T-helper 1 cell treated with Interleukin-12 subunit alpha and Interleukin-12 subunit beta and Interleukin-4 antibody, amounts not matched to agents 30 μg/mL and 1 μg/mL, for 36 hours (primary cell): Measurements from ENCODE around the gene SPINK14.

Source experiments
- H3K27ac Mint-ChIP-seq: one replicate; pipeline ENCODE4 v1.8.0; 2021; ENCODE audit warnings: mild to moderate bottlenecking, mixed read lengths
- H3K27me3 Mint-ChIP-seq: one replicate; pipeline ENCODE4 v1.8.0; 2021; ENCODE audit warnings: low read depth, mixed read lengths
- H3K36me3 Mint-ChIP-seq: one replicate; pipeline ENCODE4 v1.8.0; 2021; ENCODE audit warnings: low read depth, mixed read lengths
- H3K4me1 Mint-ChIP-seq: one replicate; pipeline ENCODE4 v1.8.0; 2021; ENCODE audit warnings: low read depth, mixed read lengths
- H3K4me3 Mint-ChIP-seq: one replicate; pipeline ENCODE4 v1.8.0; 2021; ENCODE audit warnings: mild to moderate bottlenecking, moderate library complexity, mixed read lengths
- H3K9me3 Mint-ChIP-seq: one replicate; pipeline ENCODE4 v1.8.0; 2021; ENCODE audit warnings: mixed read lengths

SPINK14 gene

DNA sequence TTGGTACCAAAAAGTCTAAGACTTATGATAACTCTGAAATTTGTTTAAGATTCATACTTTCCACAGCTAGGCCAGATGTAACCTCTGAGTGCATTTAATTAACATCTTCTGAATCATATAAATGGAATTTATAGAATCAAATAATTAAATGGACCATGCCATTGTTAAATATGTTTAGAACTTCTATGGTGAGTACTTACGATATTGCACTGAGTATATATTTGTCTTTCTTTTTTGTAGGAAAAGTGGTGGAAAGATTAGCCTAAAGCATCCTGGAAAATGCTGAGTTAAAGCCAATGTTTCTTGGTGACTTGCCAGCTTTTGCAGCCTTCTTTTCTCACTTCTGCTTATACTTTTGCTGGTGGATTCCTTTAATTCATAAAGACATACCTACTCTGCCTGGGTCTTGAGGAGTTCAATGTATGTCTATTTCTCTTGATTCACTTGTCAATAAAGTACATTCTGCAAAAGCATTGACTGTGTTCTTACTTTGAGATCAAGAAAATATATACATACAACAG lies 46.4 kb downstream of the SPINK14 start:
- Mint-ChIP-seq H3K4me1 (no peaks in the 10 kb centered on the region), H3K9me3 (peaks cover 9% of the 10 kb centered on the region), H3K36me3 (no peaks in the 10 kb centered on the region), H3K27ac (no peak overlapping the region), H3K4me3 (no peak overlapping the region), H3K27me3 (no peaks in the 10 kb centered on the region)

GRCh38 chr5:148221508-148221907 lies 53.2 kb downstream of the SPINK14 start:
- no peaks in the 10 kb centered on the region for H3K36me3 Mint-ChIP-seq
- H3K4me1 Mint-ChIP-seq, result no peaks in the 10 kb centered on the region
- no peak overlapping the region for H3K4me3 Mint-ChIP-seq
- H3K9me3 Mint-ChIP-seq, result peaks cover 9% of the 10 kb centered on the region
- H3K27me3 Mint-ChIP-seq, result no peaks in the 10 kb centered on the region
- H3K27ac Mint-ChIP-seq, result no peak overlapping the region

DNA sequence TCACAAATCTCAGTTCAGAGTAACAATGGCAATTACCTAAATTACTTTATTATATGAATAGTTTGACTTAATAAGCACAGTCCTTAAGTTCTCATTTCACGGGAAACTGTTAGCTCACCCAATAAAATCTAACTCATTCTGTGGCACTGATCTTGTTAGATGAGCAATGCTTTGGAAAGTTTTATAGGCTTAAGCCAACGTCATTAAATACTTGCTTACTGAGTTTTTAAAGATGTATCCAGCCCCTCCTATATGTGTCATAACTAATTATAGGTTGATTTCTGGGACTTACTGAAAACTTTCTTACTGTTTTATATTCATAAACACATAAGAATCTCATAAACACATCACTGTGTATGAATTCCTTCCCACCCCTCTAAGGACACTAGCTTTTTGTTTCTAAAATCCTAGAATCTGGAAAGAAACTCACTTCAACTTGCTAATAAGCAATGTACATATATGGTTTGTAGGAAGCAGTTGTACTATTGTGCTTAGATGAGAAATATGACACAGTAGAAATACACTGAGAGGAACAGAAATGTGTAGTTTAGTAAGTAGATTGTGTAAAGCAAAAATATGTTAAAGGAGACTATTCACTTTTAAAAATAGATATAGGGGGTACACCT lies 55.9 kb downstream of the SPINK14 start:
- Mint-ChIP-seq H3K27me3 (no peaks in the 10 kb centered on the region), H3K9me3 (no peaks in the 10 kb centered on the region), H3K4me3 (no peak overlapping the region), H3K4me1 (no peaks in the 10 kb centered on the region), H3K27ac (no peak overlapping the region), H3K36me3 (no peaks in the 10 kb centered on the region)
